HEK293 (cell line): Measurements from ENCODE around the gene TUG1.

Experiments
- ZNF423 ChIP-seq: fragments of 450-650 bp; formaldehyde crosslinking; IDR thresholded peaks from 2 replicates; pipeline ENCODE4 v1.5.1; 2016; ENCODE audit warnings: missing biosample characterization, missing genetic modification characterization
- ZNF623 ChIP-seq: fragments of 450-650 bp; formaldehyde crosslinking; IDR thresholded peaks from 2 replicates; pipeline ENCODE4 v1.5.1; 2016; ENCODE audit warnings: missing biosample characterization, missing genetic modification characterization
- TF ChIP-seq, protein P1 (sequence below): fragments of 450-650 bp; formaldehyde crosslinking; IDR thresholded peaks from 2 replicates; pipeline ENCODE4 v1.5.1; 2016; ENCODE audit warnings: missing biosample characterization, missing genetic modification characterization
- TF ChIP-seq, protein P2 (sequence below): fragments of 450-650 bp; formaldehyde crosslinking; IDR thresholded peaks from 2 replicates; pipeline ENCODE4 v1.5.1; 2016; ENCODE audit warnings: missing biosample characterization, missing genetic modification characterization

DNA sequence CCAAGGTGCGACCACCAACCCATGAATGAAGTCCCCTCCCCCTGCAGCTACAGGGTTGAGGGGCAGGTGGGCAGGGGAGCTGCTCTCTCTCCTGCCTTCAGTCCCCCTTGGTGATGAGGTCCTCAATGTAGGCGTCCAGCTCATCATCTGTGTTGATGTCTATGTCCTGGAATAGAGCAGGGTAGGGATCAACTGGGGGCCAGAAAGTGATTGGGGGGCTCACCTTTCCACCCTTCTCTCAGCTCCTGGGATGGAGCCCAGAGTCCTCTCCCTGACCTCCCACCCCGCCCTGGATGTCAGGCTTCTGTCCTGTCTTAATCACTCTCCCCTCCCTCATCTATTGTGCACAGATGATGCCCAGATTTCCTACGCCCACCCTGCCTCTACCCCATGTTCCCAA lies 42.4 kb upstream of the TUG1 start:
- TF ChIP-seq, protein P1, sequence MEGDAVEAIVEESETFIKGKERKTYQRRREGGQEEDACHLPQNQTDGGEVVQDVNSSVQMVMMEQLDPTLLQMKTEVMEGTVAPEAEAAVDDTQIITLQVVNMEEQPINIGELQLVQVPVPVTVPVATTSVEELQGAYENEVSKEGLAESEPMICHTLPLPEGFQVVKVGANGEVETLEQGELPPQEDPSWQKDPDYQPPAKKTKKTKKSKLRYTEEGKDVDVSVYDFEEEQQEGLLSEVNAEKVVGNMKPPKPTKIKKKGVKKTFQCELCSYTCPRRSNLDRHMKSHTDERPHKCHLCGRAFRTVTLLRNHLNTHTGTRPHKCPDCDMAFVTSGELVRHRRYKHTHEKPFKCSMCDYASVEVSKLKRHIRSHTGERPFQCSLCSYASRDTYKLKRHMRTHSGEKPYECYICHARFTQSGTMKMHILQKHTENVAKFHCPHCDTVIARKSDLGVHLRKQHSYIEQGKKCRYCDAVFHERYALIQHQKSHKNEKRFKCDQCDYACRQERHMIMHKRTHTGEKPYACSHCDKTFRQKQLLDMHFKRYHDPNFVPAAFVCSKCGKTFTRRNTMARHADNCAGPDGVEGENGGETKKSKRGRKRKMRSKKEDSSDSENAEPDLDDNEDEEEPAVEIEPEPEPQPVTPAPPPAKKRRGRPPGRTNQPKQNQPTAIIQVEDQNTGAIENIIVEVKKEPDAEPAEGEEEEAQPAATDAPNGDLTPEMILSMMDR (tag by site-specific recombination) = no peak
- TF ChIP-seq ZNF623 (tag by site-specific recombination) (no peak), ZNF423 (tag by site-specific recombination) (no peak)
- TF ChIP-seq, protein P2, sequence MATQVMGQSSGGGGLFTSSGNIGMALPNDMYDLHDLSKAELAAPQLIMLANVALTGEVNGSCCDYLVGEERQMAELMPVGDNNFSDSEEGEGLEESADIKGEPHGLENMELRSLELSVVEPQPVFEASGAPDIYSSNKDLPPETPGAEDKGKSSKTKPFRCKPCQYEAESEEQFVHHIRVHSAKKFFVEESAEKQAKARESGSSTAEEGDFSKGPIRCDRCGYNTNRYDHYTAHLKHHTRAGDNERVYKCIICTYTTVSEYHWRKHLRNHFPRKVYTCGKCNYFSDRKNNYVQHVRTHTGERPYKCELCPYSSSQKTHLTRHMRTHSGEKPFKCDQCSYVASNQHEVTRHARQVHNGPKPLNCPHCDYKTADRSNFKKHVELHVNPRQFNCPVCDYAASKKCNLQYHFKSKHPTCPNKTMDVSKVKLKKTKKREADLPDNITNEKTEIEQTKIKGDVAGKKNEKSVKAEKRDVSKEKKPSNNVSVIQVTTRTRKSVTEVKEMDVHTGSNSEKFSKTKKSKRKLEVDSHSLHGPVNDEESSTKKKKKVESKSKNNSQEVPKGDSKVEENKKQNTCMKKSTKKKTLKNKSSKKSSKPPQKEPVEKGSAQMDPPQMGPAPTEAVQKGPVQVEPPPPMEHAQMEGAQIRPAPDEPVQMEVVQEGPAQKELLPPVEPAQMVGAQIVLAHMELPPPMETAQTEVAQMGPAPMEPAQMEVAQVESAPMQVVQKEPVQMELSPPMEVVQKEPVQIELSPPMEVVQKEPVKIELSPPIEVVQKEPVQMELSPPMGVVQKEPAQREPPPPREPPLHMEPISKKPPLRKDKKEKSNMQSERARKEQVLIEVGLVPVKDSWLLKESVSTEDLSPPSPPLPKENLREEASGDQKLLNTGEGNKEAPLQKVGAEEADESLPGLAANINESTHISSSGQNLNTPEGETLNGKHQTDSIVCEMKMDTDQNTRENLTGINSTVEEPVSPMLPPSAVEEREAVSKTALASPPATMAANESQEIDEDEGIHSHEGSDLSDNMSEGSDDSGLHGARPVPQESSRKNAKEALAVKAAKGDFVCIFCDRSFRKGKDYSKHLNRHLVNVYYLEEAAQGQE (tag by site-specific recombination) = no peak
